GM04504 (cell line): Measurements from ENCODE around the gene COPS7A.

Experiments used
- DNase-seq: peaks from one replicate; pipeline ENCODE4 v3.0.0-alpha.2; 2012; ENCODE audit warnings: low read depth

Gene COPS7A

GRCh38 chr12:6723607-6724408 is at the start of gene COPS7A:
COPS7A (plus strand) TSS chr12:6724046; CDS start chr12:6724657, 611 bp downstream.
- peak; percentile 90 for DNase-seq

GRCh38 chr12:6676962-6677361 is 46.9 kb upstream of the COPS7A start:
- no peak for DNase-seq

GRCh38 chr12:6684609-6685008 is 39.2 kb upstream of the COPS7A start:
- no peak for DNase-seq

- no peak for DNase-seq
These were observed 38.0 kb upstream of the COPS7A start for GRCh38 chr12:6685814-6686213.

- DNase-seq: no peak
These were observed 35.3 kb upstream of the COPS7A start for GRCh38 chr12:6688543-6688998.

GRCh38 chr12:6688999-6689882 is 34.6 kb upstream of the COPS7A start, which contains the start of gene ZNF384:
ZNF384 (minus strand) TSS chr12:6689375; CDS start chr12:6679520, 9,855 bp downstream.
- peak; percentile 98 for DNase-seq

- peak; percentile 40 for DNase-seq
These were observed 32.4 kb upstream of the COPS7A start for GRCh38 chr12:6691473-6691872.

- no peak for DNase-seq
These were observed 31.0 kb upstream of the COPS7A start for GRCh38 chr12:6692888-6693287.

GRCh38 chr12:6693832-6694355 is 30.0 kb upstream of the COPS7A start:
- DNase-seq: no peak

GRCh38 chr12:6694701-6695100 is 29.1 kb upstream of the COPS7A start:
- DNase-seq: no peak

GRCh38 chr12:6695313-6696045 is 28.4 kb upstream of the COPS7A start:
- DNase-seq: no peak

GRCh38 chr12:6696690-6697583 is 26.9 kb upstream of the COPS7A start:
- DNase-seq: no peak

- DNase-seq: peak; percentile 42
These were observed 26.1 kb upstream of the COPS7A start for GRCh38 chr12:6697584-6698351.

- DNase-seq: no peak
These were observed 25.3 kb upstream of the COPS7A start for GRCh38 chr12:6698352-6699046.

- DNase-seq: no peak
These were observed 24.4 kb upstream of the COPS7A start for GRCh38 chr12:6699259-6699988.

GRCh38 chr12:6699989-6700645 is 23.7 kb upstream of the COPS7A start:
- DNase-seq: no peak

GRCh38 chr12:6700646-6701051 is 23.2 kb upstream of the COPS7A start, which contains the start of gene PIANP:
PIANP (minus strand) TSS chr12:6700815; CDS start chr12:6698061, 2,754 bp downstream.
- DNase-seq: no peak
